ENCODE results near the gene MALL.
"Not testable (repeated sequence)": the region's sequence is repeated elsewhere in the genome, so short reads cannot be mapped to it uniquely, and the experiment has no call there.

Gene MALL

DNA sequence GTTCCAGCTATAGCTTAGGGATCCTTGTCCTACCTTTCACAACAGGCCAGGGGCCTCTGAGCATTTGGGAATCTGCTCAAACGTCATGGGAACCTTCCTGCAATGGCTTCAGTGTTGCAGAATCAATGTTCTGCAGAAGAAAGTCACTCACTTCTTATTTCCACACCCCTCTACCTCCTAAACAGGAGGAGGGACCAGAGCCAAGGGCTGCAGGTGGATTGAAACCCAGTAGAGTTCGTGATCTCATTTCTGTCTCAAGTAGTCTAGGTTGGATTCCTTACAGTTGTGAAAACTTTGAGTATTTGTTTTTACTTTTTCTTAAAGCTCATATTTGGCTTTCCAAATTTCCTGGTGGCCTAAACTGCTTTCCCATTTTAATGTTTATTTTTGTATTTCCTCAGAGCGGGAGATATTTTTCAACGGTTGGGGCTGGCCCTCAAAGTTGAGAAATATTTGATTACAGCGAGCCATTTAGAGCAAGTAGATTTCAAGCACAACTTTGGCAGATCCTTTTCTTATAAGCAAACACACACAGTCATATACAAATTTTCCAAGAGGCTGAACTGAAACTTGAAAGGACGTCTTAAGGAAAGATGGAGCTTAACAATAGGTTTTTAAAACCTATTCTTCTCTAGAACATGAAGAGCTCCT, 20.6 kb downstream of the MALL start:
- H3K4me3 Mint-ChIP-seq, DNase-seq, ATAC-seq, H3K27ac Mint-ChIP-seq, H3K4me1 Mint-ChIP-seq, H3K9me3 Mint-ChIP-seq: not testable (repeated sequence)
- peaks cover 17% of the 10 kb centered on the region for H3K27me3 Mint-ChIP-seq

DNA sequence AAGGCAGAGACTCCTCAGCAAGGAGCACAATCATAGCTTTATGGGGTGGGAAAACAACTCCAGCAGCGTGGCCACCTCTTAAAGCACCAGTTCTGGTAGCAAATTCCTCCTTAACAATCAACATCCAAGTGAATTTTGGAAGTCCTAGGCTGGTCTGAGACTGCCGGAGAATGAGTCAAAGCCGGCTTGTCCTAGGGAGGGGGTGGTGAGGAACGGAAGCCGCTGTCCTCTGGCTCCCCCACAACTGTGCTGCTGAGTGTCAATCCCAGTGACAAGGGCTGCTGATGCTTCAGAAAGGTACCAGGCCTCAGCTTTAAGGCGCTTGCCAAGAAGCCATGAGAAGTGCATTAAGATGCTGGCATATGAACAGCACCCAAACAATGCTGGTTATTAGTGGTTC, 21.7 kb downstream of the MALL start:
- ATAC-seq, H3K4me1 Mint-ChIP-seq, H3K27ac Mint-ChIP-seq, H3K9me3 Mint-ChIP-seq, DNase-seq, H3K4me3 Mint-ChIP-seq: not testable (repeated sequence)
- H3K27me3 Mint-ChIP-seq = peaks cover 17% of the 10 kb centered on the region

DNA sequence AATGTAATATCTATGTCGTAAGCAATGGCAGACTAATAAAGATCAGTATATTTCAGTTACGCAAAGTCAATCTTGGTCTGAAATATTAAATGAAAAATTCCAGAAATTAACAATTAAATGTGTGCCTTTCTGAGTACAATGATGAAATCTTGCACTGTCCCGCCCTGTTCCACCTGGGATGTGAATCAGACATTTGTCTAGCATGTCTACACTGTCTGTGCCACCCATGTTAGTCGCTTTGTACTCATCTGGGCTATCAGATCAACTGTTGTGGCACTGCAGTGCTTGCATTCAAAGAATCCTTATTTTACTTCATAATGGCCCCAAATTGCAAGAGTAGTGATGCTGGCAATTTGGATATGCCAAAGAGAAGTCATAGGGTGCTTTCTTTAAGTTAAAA, 25.5 kb downstream of the MALL start:
- not testable (repeated sequence) for H3K27me3 Mint-ChIP-seq, H3K4me3 Mint-ChIP-seq, ATAC-seq, H3K4me1 Mint-ChIP-seq, H3K9me3 Mint-ChIP-seq, H3K27ac Mint-ChIP-seq, DNase-seq

DNA sequence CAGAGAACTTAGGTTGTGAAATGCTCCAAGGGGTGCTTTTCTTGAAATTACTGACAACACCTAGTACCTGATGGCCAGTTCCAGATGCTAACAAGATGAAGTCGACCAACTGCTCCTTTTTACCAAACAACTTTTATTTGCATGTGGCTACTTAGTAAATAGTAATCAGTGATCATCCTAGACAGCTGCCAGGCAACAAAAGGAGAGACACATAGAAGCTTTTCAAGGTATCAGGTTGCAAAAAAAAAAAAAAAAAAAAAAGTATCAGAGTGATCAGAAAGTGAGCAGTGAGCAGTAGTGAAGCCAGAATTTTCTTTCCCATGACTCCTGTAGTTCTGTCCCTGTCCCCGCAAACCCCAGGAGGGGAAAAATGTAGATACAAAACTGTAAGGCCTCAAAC, 31.9 kb downstream of the MALL start:
- not testable (repeated sequence) for DNase-seq, H3K9me3 Mint-ChIP-seq, H3K27me3 Mint-ChIP-seq, H3K4me1 Mint-ChIP-seq, H3K4me3 Mint-ChIP-seq, ATAC-seq, H3K27ac Mint-ChIP-seq

DNA sequence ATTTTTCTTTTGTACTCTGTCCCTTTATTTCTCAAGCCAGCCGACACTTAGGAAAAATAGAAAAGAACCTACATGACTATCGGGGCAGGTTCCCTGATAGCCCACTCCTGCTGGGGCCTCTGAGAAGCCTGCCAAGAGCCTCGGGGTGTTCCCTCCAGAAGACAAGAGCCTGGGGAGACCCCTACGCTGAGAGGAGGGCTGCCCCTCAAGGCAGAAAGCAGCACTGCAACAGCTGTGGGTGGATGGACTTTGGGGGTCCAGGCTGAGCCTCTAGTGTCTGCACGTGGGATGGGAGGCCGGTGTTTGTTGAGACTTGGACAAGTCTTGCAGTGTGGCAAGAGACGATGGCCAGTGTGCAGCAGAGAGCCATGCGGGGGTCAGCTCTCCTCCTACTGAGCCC, 32.5 kb downstream of the MALL start:
- H3K4me1 Mint-ChIP-seq, H3K9me3 Mint-ChIP-seq, H3K27ac Mint-ChIP-seq, H3K4me3 Mint-ChIP-seq, ATAC-seq, H3K27me3 Mint-ChIP-seq, DNase-seq: not testable (repeated sequence)

DNA sequence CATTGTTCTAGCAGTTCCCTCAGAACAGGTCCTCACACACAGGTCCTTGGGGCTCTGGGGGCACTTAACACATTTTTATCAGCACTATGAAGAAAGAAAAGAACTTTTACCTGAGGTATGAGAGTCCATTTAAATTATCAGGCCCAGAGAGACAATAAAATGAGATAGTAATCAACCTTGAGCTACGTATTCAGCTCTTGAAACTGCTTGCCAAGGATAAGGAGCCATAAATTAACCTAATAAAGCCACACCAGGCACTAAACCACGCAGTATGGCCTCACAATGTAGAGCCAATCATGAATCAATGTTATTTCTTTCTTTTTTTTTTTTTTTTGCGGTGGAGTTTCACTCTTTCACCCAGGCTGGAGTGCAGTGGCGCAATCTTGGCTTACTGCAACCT, 37.5 kb downstream of the MALL start:
- H3K4me3 Mint-ChIP-seq, ATAC-seq, H3K27me3 Mint-ChIP-seq, H3K9me3 Mint-ChIP-seq, H3K27ac Mint-ChIP-seq, H3K4me1 Mint-ChIP-seq, DNase-seq: not testable (repeated sequence)

DNA sequence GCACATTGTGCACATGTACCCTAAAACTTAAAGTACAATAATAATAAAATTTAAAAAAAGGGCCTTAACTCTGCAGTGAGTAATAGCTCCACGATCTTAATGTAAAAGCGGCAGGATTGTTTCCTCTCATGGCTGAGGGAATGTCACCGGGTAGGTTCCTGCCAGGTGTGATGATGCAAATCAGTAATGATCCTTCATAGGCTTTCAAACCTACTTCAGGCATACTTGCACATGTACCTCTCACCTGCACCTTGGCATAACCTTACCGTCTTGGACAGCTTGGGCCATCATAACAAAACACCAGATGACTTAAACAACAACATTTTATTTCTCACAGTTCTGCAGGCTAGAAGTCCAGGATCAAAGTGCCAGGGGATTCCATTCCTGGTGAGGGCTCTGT, 39.7 kb downstream of the MALL start:
- not testable (repeated sequence) for H3K27ac Mint-ChIP-seq, H3K4me3 Mint-ChIP-seq, H3K4me1 Mint-ChIP-seq, DNase-seq, H3K27me3 Mint-ChIP-seq, ATAC-seq, H3K9me3 Mint-ChIP-seq

DNA sequence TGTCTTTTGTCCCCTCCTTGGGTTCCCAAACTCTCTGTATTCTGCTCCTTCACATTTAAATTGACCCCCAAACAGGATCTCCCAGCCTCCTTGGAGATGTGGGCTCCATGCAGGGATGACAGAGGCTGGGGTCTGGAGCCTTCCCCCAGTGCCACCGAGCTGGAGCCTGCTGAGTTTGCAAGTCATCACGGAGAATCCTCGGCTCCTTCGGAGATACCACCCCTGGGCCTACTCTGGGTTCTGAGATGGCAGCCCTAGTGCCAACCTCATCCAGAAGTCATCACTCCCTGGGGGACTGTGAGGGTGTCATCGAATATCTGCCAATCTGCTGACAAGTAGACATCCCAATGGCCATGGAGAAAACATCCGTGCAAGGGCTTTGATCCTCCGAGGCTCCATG, 45.8 kb downstream of the MALL start:
- ATAC-seq, H3K9me3 Mint-ChIP-seq, H3K4me1 Mint-ChIP-seq, H3K27me3 Mint-ChIP-seq, H3K4me3 Mint-ChIP-seq, H3K27ac Mint-ChIP-seq, DNase-seq: not testable (repeated sequence)

DNA sequence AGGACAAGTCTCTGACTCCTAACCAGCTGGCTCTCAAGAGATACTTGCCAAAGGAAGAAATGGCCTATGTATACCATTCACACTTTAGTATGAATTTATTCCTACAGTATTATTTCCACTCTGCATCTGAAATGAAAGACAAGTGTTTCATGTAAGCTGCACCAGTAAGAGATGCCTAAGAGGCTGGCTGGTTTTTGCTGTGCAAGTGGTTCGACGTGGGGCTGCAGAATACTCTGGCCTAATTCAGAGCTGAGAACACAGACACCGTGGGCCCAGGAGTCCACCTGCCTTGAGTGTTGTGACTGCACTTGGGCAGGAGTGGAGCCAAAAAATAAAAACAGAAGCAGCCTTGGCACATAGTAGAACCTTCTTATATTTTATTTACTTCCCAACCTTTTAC, 47.5 kb downstream of the MALL start:
- not testable (repeated sequence) for ATAC-seq, H3K27me3 Mint-ChIP-seq, H3K9me3 Mint-ChIP-seq, H3K4me1 Mint-ChIP-seq, H3K4me3 Mint-ChIP-seq, H3K27ac Mint-ChIP-seq, DNase-seq

DNA sequence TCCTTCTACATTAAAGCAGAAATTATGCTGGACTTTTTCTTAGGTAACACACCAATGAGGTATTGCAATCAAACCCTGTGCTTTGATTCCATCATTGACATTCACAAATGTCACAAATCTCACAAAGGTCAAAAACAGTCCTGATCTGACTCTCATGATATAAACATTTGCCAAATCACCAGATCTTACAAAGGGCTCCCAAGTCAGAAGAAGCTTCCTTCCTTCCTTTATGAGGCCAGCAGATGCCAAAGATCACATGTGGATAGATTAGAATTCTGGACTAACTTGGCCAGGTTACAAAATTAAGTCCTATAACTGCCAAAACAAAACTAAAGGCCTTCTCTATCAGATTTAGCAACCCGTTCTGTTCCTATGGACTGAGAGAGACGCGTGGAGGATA, 53.3 kb downstream of the MALL start:
- H3K9me3 Mint-ChIP-seq, H3K27ac Mint-ChIP-seq, DNase-seq, H3K4me1 Mint-ChIP-seq, H3K27me3 Mint-ChIP-seq, H3K4me3 Mint-ChIP-seq, ATAC-seq: not testable (repeated sequence)

DNA sequence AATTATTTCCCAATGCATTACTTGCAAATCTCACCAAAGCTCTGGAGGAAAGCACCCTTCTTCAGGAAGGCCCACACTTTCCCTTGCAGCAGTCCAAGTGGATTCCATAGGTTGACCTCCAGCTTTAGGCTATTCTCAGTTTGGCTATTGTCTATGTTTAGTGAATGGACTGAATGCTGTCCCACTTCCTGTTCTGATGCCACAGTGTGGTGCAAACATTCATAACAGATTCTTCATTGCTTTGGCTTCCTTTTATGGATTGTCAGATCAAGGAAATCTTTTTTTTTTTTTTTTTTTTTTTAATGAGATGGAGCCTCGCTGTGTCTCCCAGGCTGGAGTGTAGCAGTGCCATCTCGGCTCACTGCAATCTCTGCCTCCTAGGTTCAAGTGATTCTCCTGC, 55.1 kb downstream of the MALL start:
- H3K27ac Mint-ChIP-seq = not testable (repeated sequence)

DNA sequence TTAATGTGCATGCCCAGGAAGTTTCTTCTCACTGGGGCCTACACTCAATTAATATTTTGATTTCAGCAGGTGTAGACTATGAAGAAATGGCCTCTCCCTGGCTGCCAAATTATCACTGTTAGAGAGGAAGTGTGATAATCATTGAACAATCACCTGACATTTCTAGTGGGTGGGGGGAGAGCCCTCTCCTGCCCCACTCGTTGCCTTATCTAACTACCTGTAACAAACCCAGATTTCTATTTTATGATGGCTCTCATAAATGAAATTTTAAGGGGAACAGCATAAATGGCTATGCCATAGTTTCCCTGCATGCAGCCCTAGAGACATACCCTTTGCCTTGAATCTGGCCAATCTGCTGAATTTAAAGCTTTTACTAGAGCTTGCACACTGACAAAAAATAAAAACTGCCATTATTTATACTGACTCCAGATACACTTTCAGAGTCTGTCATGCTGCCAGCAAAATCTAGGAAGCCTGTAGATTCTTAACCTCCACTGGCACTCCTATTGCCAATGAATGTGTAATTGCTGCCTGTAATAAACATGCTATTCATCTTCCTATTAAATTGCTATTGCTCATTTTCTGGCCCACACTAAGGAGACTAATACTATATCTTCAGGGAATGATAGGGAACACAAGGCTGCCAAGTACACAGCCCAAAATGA, 55.8 kb downstream of the MALL start:
- H3K4me3 Mint-ChIP-seq, ATAC-seq, H3K27me3 Mint-ChIP-seq, DNase-seq, H3K27ac Mint-ChIP-seq, H3K9me3 Mint-ChIP-seq, H3K4me1 Mint-ChIP-seq: not testable (repeated sequence)

More for the DNA sequence above, 55.1 kb downstream of the MALL start:
- DNase-seq, ATAC-seq, H3K4me1 Mint-ChIP-seq, H3K4me3 Mint-ChIP-seq, H3K27me3 Mint-ChIP-seq, H3K9me3 Mint-ChIP-seq: not testable (repeated sequence)

DNA sequence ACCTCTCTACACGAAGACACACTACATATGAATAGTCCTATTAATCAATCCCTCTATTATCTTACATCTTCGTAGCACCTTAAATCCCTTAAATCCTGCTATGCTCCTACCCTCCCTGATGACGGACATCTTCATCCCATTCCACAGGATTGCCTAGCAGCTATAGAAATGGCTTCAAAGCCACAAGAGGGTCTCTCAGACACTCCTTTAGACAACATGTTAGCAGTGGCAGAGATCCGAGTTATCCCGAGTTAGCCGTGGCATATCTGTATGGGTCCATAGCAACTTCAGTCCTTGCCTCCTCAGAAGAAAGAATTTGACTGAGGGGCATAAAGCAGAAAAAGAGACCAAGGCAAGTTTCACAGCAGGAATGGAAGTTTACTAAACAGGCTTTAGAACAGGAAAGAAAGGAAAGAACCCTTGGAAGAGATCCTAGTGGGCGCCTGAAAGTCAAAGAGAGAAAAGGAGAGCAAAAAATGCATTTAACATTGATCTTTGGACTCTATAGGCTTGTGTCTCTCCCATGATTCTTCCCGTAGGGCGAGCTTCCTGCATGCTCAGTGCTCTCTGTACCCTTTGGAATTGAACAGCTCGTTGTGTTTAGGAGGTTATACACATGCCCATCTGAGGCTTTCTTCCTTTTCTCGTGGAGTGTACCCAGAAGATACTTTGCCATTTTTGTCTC, 56.5 kb downstream of the MALL start:
- H3K27me3 Mint-ChIP-seq, DNase-seq, H3K27ac Mint-ChIP-seq, H3K9me3 Mint-ChIP-seq, H3K4me3 Mint-ChIP-seq, H3K4me1 Mint-ChIP-seq, ATAC-seq: not testable (repeated sequence)

DNA sequence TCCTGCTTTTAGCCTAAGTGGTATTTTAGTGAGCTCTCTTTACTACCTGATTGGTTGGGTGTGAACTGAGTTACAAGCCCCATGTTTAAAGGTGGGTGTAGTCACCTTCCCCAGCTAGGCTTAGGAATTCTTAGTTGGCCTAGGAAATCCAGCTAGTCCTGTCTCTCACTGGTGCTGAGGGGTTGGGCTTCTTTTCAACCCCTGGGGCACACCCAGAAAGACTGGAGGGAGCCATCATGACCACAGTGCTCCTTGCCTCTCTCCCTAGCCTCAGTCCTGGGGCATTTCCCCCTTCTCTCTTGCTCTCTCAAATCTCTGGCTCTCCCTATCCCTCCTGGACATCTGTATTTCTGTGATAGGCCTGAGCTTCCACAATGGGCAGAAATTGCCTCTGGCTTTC, 57.6 kb downstream of the MALL start:
- DNase-seq, H3K27ac Mint-ChIP-seq, H3K27me3 Mint-ChIP-seq, H3K4me1 Mint-ChIP-seq, H3K9me3 Mint-ChIP-seq, ATAC-seq, H3K4me3 Mint-ChIP-seq: not testable (repeated sequence)

DNA sequence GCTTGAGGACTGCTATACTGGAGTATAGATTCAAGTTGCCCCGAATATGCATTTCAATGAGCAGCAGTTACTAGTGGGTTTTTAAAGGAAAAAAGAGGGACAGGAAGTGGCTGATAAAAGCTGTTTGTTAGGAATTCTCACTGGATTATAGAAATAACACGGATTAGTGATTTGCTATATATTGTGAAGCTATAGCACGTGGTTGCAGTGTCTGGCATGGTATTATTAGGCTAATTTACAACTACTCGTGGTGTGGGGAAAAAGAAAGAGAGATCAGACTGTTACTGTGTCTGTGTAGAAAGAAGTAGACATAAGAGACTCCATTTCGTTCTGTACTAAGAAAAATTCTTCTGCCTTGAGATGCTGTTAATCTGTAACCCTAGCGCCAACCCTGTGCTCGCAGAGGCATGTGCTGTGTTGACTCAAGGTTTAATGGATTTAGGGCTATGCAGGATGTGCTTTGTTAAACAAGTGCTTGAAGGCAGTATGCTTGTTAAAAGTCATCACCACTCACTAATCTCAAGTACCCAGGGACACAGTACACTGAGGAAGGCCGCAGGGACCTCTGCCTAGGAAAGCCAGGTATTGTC, 59.7 kb downstream of the MALL start:
- not testable (repeated sequence) for H3K9me3 Mint-ChIP-seq, DNase-seq, H3K4me3 Mint-ChIP-seq, ATAC-seq, H3K27ac Mint-ChIP-seq, H3K27me3 Mint-ChIP-seq, H3K4me1 Mint-ChIP-seq
